COLO668 (cell line): Measurements from ENCODE around the gene SLC7A14.

Source experiments
- DNase-seq: peaks from one replicate; lab custom pipeline; 2025; ENCODE audit not compliant: unreplicated experiment; lab: John Stamatoyannopoulos, UW

SLC7A14 gene

GRCh38 chr3:170539897-170540296, 46.0 kb downstream of the SLC7A14 start:
- no peak for DNase-seq

- no peak for DNase-seq
Observed at GRCh38 chr3:170536712-170537111, 49.2 kb downstream of the SLC7A14 start.

DNA sequence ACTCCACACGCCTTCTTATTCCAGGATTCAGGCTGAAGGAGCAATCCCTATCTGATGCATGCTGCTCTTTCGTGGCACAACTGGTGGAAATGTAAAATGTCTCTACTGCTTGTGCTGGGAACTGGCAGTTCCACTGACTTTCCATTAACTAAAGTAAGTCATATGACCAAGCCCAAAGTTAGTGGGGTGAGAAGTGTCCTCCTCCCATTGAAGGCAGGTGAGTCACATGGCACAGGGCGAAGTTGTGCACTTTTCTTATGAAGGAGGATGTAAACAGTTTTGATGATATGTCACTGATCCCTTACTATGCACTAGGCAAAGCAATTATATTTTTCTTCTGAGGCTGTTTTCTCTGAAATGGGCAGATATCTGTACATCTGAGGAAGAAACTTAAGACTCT, 51.6 kb downstream of the SLC7A14 start:
- no peak for DNase-seq

GRCh38 chr3:170532573-170532972, 53.3 kb downstream of the SLC7A14 start:
- DNase-seq = peak; percentile 45

DNA sequence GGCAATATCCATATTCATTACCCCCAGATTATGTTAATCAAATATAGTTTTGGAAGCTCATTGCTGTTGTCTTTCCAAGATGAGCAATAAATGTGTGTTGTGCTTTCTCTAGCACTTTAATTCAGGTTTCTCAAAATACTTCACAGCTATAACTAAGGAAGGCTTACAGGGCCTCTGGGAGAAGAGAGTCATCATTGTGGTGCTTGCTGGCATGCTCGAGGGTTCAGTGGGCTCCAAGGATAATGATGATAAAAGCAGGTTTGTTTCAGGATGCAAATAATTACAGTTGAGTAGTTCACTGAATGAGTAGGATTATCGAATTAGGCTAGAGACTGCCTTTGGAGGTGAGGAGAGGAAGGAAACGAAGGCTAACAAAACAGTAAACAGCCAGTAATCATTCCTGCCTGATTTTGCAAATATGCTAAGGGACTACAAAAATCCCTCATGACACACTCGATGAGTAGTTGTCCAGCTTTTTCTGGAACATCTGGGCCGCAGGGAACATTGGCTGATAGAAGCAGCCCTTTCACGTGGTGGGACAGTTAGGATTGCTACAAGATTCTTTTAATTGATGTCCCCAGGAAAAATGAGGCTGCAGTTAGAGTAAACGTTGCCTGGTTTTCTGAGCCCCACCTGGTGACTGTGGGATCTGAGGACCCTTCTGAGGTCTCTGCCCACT, 54.1 kb downstream of the SLC7A14 start:
- DNase-seq = no peak

- DNase-seq = no peak
Observed at GRCh38 chr3:170531054-170531453, 54.8 kb downstream of the SLC7A14 start.

DNA sequence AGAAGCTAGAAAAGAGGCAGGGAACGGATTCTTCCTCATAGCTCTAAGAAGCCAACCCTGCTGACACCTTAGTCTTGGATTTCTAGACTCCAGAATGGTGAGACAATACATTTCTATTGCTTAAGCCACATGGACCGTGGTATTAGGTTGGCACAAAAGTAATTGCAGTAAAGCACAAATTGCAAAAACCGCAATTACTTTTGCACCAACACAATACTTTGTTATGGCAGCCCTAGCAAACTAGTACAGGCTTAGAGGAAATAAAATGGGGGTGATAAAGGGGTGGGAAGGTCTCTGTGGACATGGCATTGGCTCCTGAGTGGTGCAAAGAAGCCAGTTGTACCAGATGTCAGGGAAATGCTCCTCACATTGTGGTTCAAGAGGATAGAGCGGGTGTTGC, 56.0 kb downstream of the SLC7A14 start:
- no peak for DNase-seq

GRCh38 chr3:170529346-170529745, 56.5 kb downstream of the SLC7A14 start:
- DNase-seq = no peak

DNA sequence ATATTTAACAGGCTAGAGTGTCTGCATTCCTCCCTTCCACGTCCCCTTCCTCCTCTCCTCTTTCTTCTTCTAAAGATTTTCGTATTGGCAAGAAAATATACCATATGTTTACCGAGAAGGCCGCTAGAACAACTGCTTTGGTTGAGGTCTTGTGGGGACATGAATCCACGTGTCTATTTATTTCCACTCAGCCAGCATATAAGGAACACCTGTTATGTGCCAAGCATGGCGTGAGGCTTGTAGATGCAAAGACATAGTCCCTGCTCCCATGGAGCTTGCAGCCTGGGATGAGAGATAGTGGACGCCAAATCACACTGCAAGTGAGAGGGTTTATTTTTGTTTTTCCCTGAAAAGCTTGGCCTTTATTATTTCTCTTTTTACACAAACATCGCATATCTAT, 57.1 kb downstream of the SLC7A14 start:
- DNase-seq = no peak

- DNase-seq = no peak
Observed at GRCh38 chr3:170524073-170524472, 61.8 kb downstream of the SLC7A14 start.

GRCh38 chr3:170523248-170523647, 62.6 kb downstream of the SLC7A14 start:
- DNase-seq = no peak

DNA sequence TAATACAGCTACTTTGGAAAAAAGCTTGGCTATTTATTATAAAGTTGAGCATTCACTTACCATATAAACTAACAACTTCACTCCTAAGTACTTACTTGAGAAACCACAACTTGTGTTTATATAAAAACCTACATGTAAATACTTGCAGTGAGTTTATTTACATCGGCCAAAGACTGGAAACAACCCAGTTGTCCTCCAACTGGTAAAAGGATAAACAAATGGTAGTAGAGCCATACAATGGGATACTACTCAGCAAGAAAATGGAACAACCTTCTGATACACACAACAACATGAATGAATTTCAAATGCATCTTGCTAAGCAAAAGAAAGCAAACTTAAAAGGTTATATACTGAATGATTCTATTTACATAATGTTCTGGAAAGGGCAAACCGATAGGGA, 63.7 kb downstream of the SLC7A14 start:
- no peak for DNase-seq

DNA sequence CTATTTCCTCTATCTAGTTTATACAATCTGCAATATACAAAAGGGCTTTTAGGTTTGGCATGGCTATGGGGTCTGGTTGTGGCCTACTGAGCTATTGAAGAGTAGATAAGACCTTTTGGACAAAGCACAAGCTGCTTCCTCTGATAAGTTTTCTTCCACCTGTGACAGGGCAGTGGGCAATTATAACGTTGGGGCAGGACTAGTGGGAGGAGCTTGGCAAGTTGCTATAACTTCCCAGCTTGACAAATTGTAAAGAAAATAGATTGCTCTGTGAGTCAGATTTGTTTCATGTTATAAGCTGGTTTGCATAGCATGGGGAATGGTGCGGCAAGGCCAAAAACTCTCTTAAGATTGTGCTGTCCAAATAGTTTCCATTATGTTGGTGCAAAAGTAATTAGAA, 64.9 kb downstream of the SLC7A14 start:
- no peak for DNase-seq

GRCh38 chr3:170517242-170517945, 68.5 kb downstream of the SLC7A14 start:
- DNase-seq = no peak

GRCh38 chr3:170513642-170514041, 72.2 kb downstream of the SLC7A14 start:
- DNase-seq = no peak

GRCh38 chr3:170511371-170511770, 74.5 kb downstream of the SLC7A14 start:
- peak; percentile 39 for DNase-seq

DNA sequence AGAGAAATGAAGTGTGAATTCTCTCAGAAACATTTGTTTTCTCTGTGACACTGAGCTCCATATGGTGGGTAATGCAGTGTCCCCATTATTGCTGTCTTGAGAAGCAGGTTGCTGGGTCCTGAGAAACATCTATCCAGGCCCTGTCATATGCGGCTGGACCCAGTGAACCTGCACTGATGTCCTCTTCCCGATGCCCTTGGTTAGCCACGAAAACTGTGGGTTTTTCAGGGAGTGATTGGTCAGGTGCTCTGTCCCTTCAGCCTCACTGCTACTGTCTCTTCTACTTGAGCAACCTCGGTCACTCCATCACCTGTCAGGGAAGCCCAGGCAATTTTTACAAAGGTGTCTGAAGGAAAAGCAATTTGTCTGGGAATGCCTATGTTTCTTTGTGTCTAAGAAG, 77.0 kb downstream of the SLC7A14 start:
- no peak for DNase-seq

- no peak for DNase-seq
Observed at GRCh38 chr3:170508291-170508690, 77.6 kb downstream of the SLC7A14 start.

- no peak for DNase-seq
Observed at GRCh38 chr3:170507063-170507462, 78.8 kb downstream of the SLC7A14 start.

DNA sequence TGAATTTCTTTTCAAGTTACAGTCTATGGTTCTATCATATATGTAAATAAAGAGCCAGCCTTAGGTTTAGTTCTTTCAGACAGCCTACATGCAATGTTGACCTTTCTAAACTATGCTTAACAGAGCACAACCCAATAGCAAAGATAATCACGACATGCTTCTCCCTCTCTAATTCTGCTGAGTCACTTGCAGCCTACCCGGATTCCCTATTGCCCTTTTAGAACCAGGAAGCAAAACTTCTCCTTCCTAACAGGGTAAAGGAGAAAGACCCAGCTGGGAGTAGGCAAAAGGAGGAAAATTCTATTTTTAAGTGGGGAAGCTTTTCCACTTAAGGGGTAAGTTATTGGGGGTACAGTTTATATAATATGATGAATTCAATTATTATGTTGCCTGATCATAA, 79.3 kb downstream of the SLC7A14 start:
- peak; percentile 16 for DNase-seq

DNA sequence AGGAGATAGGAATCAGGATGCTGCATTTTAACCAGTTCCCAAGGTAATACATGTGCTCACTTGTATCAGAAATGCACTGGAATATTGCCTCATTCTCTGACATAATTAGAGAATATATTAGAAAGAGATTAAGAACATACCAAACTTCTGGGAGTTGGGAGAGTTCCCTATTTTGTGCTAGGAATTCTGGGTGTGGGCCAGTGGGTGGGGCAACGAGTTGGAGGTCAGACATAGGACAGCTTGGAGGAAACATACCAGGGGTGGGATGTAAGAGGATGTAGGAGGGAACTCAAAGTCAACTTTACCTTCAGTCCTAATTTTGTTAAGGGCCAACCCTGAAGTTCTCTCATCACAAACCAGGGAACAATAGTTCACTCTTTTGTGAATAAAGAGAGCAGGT, 83.6 kb downstream of the SLC7A14 start:
- no peak for DNase-seq

GRCh38 chr3:170500995-170501394, 84.9 kb downstream of the SLC7A14 start:
- no peak for DNase-seq

GRCh38 chr3:170500462-170500861, 85.4 kb downstream of the SLC7A14 start:
- no peak for DNase-seq
